ENCODE results near the gene PGS1.

Gene PGS1

GRCh38 chr17:78365561-78366108, 12.8 kb upstream of the PGS1 start:
- peak; percentile 82 for DNase-seq

GRCh38 chr17:78366109-78366848, 12.2 kb upstream of the PGS1 start:
- DNase-seq = no peak

- no peak for DNase-seq
These were observed 11.3 kb upstream of the PGS1 start for GRCh38 chr17:78367193-78367592.

GRCh38 chr17:78368348-78368747, 10.1 kb upstream of the PGS1 start:
- no peak for DNase-seq

- DNase-seq = no peak
These were observed 9.5 kb upstream of the PGS1 start for GRCh38 chr17:78368854-78369495.

- no peak for DNase-seq
These were observed 8.6 kb upstream of the PGS1 start for GRCh38 chr17:78369791-78370381.

- DNase-seq = no peak
These were observed 7.4 kb upstream of the PGS1 start for GRCh38 chr17:78371056-78371455.

GRCh38 chr17:78372841-78373240, 5.6 kb upstream of the PGS1 start:
- DNase-seq = no peak

- DNase-seq = no peak
These were observed 4.3 kb upstream of the PGS1 start for GRCh38 chr17:78374189-78374588.

- DNase-seq = peak; percentile 95
These were observed 3.7 kb upstream of the PGS1 start for GRCh38 chr17:78374631-78375274.

GRCh38 chr17:78375401-78376151, 2.9 kb upstream of the PGS1 start:
- DNase-seq = peak; percentile 96

GRCh38 chr17:78376161-78376560, 2.3 kb upstream of the PGS1 start:
- DNase-seq = peak; percentile 75

- DNase-seq = no peak
These were observed 608 bp upstream of the PGS1 start for GRCh38 chr17:78377858-78378224.

- peak; percentile 81 for DNase-seq
These were observed 662 bp downstream of the PGS1 start for GRCh38 chr17:78379131-78379491.

- DNase-seq = no peak
These were observed 1.9 kb downstream of the PGS1 start for GRCh38 chr17:78380370-78380769.

GRCh38 chr17:78381601-78382232, 3.3 kb downstream of the PGS1 start:
- peak; percentile 79 for DNase-seq

GRCh38 chr17:78383725-78384471, 5.4 kb downstream of the PGS1 start:
- DNase-seq = peak; percentile 97

- DNase-seq = no peak
These were observed 6.2 kb downstream of the PGS1 start for GRCh38 chr17:78384479-78385175.

- DNase-seq = no peak
These were observed 9.8 kb downstream of the PGS1 start for GRCh38 chr17:78387977-78388941.

All from fibroblast of skin of right biceps (primary cell).